Karpas-422 (cell line): ENCODE measurements around the gene CAMK2N2. TPM values are rescaled to one million over a fixed set of nuclear protein-coding genes. Genes with fewer than 3 reads are reported as not detected.

ENCODE experiments used
- DNase-seq: peaks from one replicate; pipeline ENCODE4 v3.0.0-alpha.2; 2015
- H2AFZ ChIP-seq: fragments of 200-600 bp; sonication (generic); 2 replicates; pipeline ENCODE4 v1.6.1; 2014; ENCODE audit warnings: antibody characterized with exemption, low read length, mixed read lengths
- H3K27ac ChIP-seq: fragments of 200-600 bp; sonication (generic); 2 replicates; pipeline ENCODE4 v1.5.1; 2014; ENCODE audit warnings: mild to moderate bottlenecking, low read length, moderate library complexity
- H3K27me3 ChIP-seq: fragments of 200-600 bp; sonication (generic); 2 replicates; pipeline ENCODE4 v1.6.1; 2014; ENCODE audit warnings: low read length, mixed read lengths
- H3K36me3 ChIP-seq: fragments of 200-600 bp; sonication (generic); 2 replicates; pipeline ENCODE4 v1.6.1; 2014; ENCODE audit warnings: low read length, mixed read lengths; ENCODE audit not compliant: insufficient read depth
- H3K4me1 ChIP-seq: fragments of 200-600 bp; sonication (generic); 2 replicates; pipeline ENCODE4 v1.6.1; 2014; ENCODE audit warnings: mild to moderate bottlenecking, low read length, mixed read lengths
- H3K4me2 ChIP-seq: fragments of 200-600 bp; sonication (generic); 2 replicates; pipeline ENCODE4 v1.6.1; 2014; ENCODE audit warnings: low read length, low read depth, mild to moderate bottlenecking; ENCODE audit not compliant: poor library complexity, severe bottlenecking
- H3K4me3 ChIP-seq: fragments of 200-600 bp; sonication (generic); 2 replicates; pipeline ENCODE4 v1.5.1; 2014; ENCODE audit warnings: mild to moderate bottlenecking, antibody characterized with exemption, low read length, mixed read lengths
- H3K79me2 ChIP-seq: fragments of 200-600 bp; sonication (generic); 2 replicates; pipeline ENCODE4 v1.6.1; 2014; ENCODE audit warnings: mild to moderate bottlenecking, low read length, mixed read lengths
- H3K9ac ChIP-seq: fragments of 200-600 bp; sonication (generic); 2 replicates; pipeline ENCODE4 v1.6.0; 2014; ENCODE audit warnings: low read length
- H3K9me2 ChIP-seq: fragments of 200-600 bp; sonication (generic), shearing (Covaris generic); replicated peaks from 2 replicates; pipeline ENCODE4 v1.6.0; 2014; ENCODE audit warnings: mild to moderate bottlenecking, low read length, moderate library complexity; ENCODE audit not compliant: insufficient read depth
- H3K9me3 ChIP-seq: fragments of 300-700, 200-600 bp; sonication (generic); 2 replicates; pipeline ENCODE4 v1.6.1; 2014; ENCODE audit warnings: low read length, mixed read lengths
- H4K20me1 ChIP-seq: fragments of 200-600 bp; sonication (generic); 2 replicates; pipeline ENCODE4 v1.6.1; 2014; ENCODE audit warnings: mild to moderate bottlenecking, antibody characterized with exemption, low read length, low read depth; ENCODE audit not compliant: insufficient read depth
- total RNA-seq: library from RNA; depleted of rRNA; stranded (reverse); fragments of >200 nt; shearing (Covaris generic); gene quantifications from 2 replicates; pipeline ENCODE4 v1.2.3, GENCODE V29; 2014; ENCODE audit warnings: low replicate concordance

Gene CAMK2N2
- total RNA-seq, 1 experiment from 2014 or later: 9.5 TPM

- Histone ChIP-seq H3K9me2 (no peaks in the 10 kb centered on the region), H3K4me2 (no peak overlapping the region), H3K4me1 (peaks cover 13% of the 10 kb centered on the region), H3K27me3 (no peaks in the 10 kb centered on the region), H3K4me3 (no peak overlapping the region), H3K36me3 (no peaks in the 10 kb centered on the region), H3K9ac (no peak overlapping the region), H3K79me2 (no peaks in the 10 kb centered on the region), H3K9me3 (no peaks in the 10 kb centered on the region), H4K20me1 (peaks cover 5% of the 10 kb centered on the region; the same call in 1 of the 2 replicates), H2AFZ (no peak overlapping the region), H3K27ac (no peak overlapping the region)
- no peak for DNase-seq
Observed at GRCh38 chr3:184235381-184236032, 25.8 kb downstream of the CAMK2N2 start.

GRCh38 chr3:184234671-184235380 lies 26.5 kb downstream of the CAMK2N2 start:
- Histone ChIP-seq H3K4me2 (no peak overlapping the region), H2AFZ (no peak overlapping the region), H3K36me3 (no peaks in the 10 kb centered on the region), H3K4me1 (peaks cover 18% of the 10 kb centered on the region), H3K27ac (no peak overlapping the region), H4K20me1 (peaks cover 5% of the 10 kb centered on the region; the same call in 1 of the 2 replicates), H3K4me3 (no peak overlapping the region), H3K79me2 (no peaks in the 10 kb centered on the region), H3K9me3 (no peaks in the 10 kb centered on the region), H3K27me3 (no peaks in the 10 kb centered on the region; the same call in 1 of the 2 replicates), H3K9me2 (no peaks in the 10 kb centered on the region), H3K9ac (no peak overlapping the region)
- no peak for DNase-seq

DNA sequence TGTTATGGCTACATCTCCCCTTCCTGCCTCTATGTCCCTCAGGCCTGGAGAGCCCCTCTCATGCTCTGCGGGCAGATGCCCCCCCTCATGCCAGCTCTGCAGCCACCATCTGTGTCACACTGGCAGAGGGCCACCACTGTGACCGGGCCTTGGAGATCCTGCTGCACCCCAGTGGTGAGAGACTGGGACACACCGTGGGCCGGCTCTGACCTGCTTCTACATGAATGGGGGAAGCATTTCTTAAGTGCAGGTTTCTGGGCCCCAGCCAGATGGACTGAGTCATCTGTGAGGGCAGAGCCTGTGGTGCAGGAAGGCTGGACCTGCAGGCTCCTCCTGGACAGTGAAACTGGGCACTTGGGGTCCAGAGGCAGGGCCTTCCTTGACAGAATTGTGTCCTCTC lies 27.1 kb downstream of the CAMK2N2 start:
- Histone ChIP-seq H3K4me2 (no peak overlapping the region), H3K27me3 (no peaks in the 10 kb centered on the region; the same call in 1 of the 2 replicates), H3K4me3 (no peak overlapping the region), H3K36me3 (no peaks in the 10 kb centered on the region), H3K9me3 (no peaks in the 10 kb centered on the region), H3K9ac (no peak overlapping the region), H3K9me2 (no peaks in the 10 kb centered on the region), H3K79me2 (no peaks in the 10 kb centered on the region), H2AFZ (no peak overlapping the region), H3K4me1 (peaks cover 23% of the 10 kb centered on the region), H3K27ac (no peak overlapping the region), H4K20me1 (peaks cover 5% of the 10 kb centered on the region; the same call in 1 of the 2 replicates)
- peak; percentile 61 for DNase-seq

DNA sequence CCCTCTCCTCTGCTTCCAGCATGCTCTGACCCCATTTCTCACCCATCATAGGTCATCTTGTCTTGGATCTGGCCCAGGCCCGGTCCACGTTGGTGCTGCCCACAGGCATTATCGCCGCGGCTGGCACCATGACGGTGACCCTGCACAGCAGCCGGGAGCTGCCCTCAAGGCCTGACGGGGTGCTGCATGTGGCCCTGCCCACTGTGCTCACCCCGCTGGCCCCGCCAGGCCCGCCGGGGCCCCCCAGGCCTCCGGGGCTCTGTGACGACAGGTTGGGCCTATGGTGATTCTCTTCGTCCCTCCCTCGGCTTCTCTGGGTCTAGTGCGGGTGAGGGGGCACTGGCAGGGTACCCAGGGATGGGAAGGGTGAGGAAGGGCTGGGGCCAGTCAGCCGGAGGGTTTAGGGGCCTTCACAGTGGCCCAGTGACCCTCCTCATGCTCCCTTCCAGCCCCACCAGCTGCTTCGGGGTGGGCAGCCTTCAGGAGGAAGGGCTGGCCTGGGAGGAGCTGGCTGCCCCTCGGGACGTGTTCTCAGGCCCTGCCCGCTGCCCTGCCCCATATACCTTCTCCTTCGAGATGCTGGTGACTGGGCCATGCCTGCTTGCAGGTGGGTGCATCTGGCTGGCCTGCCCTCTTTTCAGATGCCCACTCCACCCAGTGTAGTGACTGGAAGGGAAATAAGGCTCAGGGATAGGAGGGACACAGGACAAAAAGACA lies 28.1 kb downstream of the CAMK2N2 start:
- no peaks in the 10 kb centered on the region; the same call in 1 of the 2 replicates for H3K27me3 ChIP-seq
- H3K27ac ChIP-seq: no peak overlapping the region
- H3K9me2 ChIP-seq: no peaks in the 10 kb centered on the region
- H4K20me1 ChIP-seq: peaks cover 5% of the 10 kb centered on the region; the same call in 1 of the 2 replicates
- H3K9me3 ChIP-seq: no peaks in the 10 kb centered on the region
- H3K4me2 ChIP-seq: no peak overlapping the region
- peaks cover 28% of the 10 kb centered on the region for H3K4me1 ChIP-seq
- H3K4me3 ChIP-seq: no peak overlapping the region
- no peaks in the 10 kb centered on the region for H3K36me3 ChIP-seq
- DNase-seq: no peak
- no peak overlapping the region for H2AFZ ChIP-seq
- no peaks in the 10 kb centered on the region for H3K79me2 ChIP-seq
- H3K9ac ChIP-seq: no peak overlapping the region

- Histone ChIP-seq H3K36me3 (no peaks in the 10 kb centered on the region), H3K9ac (no peak overlapping the region), H3K27ac (no peak overlapping the region), H3K79me2 (no peaks in the 10 kb centered on the region), H3K4me2 (no peak overlapping the region), H3K9me3 (no peaks in the 10 kb centered on the region), H4K20me1 (peaks cover 5% of the 10 kb centered on the region; the same call in 1 of the 2 replicates), H2AFZ (no peak overlapping the region), H3K4me1 (peaks cover 25% of the 10 kb centered on the region), H3K27me3 (no peaks in the 10 kb centered on the region; the same call in 1 of the 2 replicates), H3K9me2 (no peaks in the 10 kb centered on the region), H3K4me3 (no peak overlapping the region)
- DNase-seq: no peak
Observed at GRCh38 chr3:184231671-184232070, 29.7 kb downstream of the CAMK2N2 start.

DNA sequence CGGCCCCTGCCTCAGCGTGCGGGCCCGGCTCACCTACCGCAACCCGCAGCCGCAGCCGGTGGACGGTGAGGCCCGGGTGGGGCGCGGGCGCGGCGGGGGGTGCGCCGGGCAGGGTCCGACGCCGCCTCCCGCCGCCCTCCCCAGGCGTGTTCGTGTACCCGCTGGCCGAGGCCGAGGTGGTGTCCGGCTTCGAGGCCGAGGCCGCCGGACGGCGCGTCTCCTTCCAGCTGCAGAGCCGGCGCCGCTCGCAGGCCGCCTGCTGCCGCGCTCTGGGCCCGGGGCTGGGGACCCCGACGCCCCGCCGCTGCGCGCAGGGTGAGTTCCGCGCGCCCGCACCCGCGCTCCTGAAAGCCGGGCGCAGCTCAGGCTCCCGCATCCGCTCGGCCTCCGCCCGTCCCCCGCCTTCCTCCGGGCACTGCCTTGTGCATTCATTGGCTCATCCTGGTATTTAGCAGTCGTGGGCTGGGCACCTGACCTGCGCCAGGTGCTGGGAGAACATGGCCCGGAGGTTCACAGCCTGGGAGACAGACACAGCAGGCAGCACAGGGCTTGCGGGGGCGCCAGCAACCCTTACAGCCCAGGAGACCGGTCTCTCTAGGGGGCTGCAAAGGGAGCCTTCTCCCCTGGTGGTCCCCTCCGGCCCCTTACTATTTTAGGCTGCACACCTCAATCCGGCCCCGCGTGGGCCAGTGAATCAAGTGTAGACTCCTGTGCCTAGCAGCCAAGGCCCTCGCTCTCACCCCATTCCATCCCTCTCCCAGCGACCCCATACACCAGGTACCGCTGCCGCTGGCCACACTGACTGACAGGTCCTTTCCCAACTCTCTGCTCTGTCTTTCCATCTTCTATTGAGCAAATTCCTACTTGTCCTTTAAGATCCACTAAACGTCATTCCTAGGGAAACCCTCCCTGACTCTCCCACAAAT lies 30.5 kb downstream of the CAMK2N2 start:
- H3K4me2 ChIP-seq: no peak overlapping the region
- no peak for DNase-seq
- H3K4me3 ChIP-seq: no peak overlapping the region

DNA sequence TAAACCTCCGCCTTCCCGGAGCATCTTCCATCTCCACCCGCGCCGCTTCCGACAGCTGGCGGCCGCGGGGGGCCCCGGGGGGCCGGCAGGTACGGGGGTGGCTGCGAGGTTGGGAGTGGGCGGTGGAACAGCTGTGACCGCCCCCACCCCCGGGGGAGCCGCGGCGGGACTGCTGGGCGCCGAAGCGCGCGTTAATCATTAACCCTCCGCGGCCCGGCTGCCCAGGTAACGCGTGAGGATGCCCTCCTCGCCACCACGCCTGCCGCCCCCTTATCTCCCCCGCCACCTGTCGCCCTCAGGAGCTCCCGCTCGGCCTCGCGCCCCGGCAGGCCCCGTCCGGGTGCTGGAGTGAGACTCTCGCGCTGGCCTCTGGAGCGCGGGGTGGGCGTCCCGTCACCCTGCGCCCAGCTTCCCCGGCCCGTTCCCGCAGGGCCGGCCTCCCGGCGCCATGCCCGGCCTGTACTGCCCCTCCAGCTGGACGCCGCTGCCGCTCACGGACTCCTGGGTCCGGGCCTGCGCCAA lies 31.2 kb downstream of the CAMK2N2 start:
- Histone ChIP-seq H3K27ac (no peak overlapping the region), H3K79me2 (no peaks in the 10 kb centered on the region), H3K4me3 (peak overlapping the region; percentile 78), H3K4me1 (peaks cover 25% of the 10 kb centered on the region), H3K9me2 (no peaks in the 10 kb centered on the region), H4K20me1 (peaks cover 5% of the 10 kb centered on the region; the same call in 1 of the 2 replicates), H3K9me3 (no peaks in the 10 kb centered on the region), H3K9ac (peak overlapping the region; percentile 69), H2AFZ (peak overlapping the region; percentile 97), H3K4me2 (peak overlapping the region; percentile 90), H3K36me3 (no peaks in the 10 kb centered on the region), H3K27me3 (no peaks in the 10 kb centered on the region; the same call in 1 of the 2 replicates)
- no peak for DNase-seq

More for the DNA sequence above, 30.5 kb downstream of the CAMK2N2 start:
- Histone ChIP-seq H3K9ac (no peak overlapping the region), H3K27ac (no peak overlapping the region), H3K36me3 (no peaks in the 10 kb centered on the region), H3K4me1 (peaks cover 25% of the 10 kb centered on the region), H2AFZ (no peak overlapping the region), H3K9me2 (no peaks in the 10 kb centered on the region), H3K9me3 (no peaks in the 10 kb centered on the region), H4K20me1 (peaks cover 5% of the 10 kb centered on the region; the same call in 1 of the 2 replicates), H3K79me2 (no peaks in the 10 kb centered on the region), H3K27me3 (no peaks in the 10 kb centered on the region; the same call in 1 of the 2 replicates)
